Neural crest cell (in vitro differentiated cells): ENCODE data around the gene SOX2. TPM values are rescaled to one million over a fixed set of nuclear protein-coding genes. Genes with fewer than 3 reads are reported as not detected.

Experiments
- DNase-seq: peaks from one replicate; pipeline ENCODE4 v3.0.0; 2021; ENCODE audit warnings: low read depth, mixed read lengths, low spot score
- H3K27ac Mint-ChIP-seq: one replicate; pipeline ENCODE4 v1.8.0; 2021; ENCODE audit warnings: mild to moderate bottlenecking, mixed read lengths; ENCODE audit not compliant: unreplicated experiment
- H3K27me3 Mint-ChIP-seq: 2 replicates; pipeline ENCODE4 v1.8.0; 2021; ENCODE audit warnings: low read depth, mild to moderate bottlenecking, mixed read lengths
- H3K36me3 Mint-ChIP-seq: 2 replicates; pipeline ENCODE4 v1.8.0; 2021; ENCODE audit warnings: low read depth, mild to moderate bottlenecking, mixed read lengths
- H3K4me1 Mint-ChIP-seq: 2 replicates; pipeline ENCODE4 v1.8.0; 2021; ENCODE audit warnings: mixed read lengths
- H3K4me3 Mint-ChIP-seq: one replicate; pipeline ENCODE4 v1.8.0; 2021; ENCODE audit warnings: mild to moderate bottlenecking, mixed read lengths
- H3K9me3 Mint-ChIP-seq: 2 replicates; pipeline ENCODE4 v1.8.0; 2021; ENCODE audit warnings: mixed read lengths
- CTCF ChIP-seq: fragments of 200-600 bp; sonication (generic); conservative IDR thresholded peaks from 2 replicates; pipeline ENCODE4 v1.5.0; 2021; ENCODE audit warnings: antibody characterized with exemption, mild to moderate bottlenecking
- total RNA-seq: library from RNA; stranded (reverse); gene quantifications from 2 replicates; pipeline ENCODE4 v1.2.1, GENCODE V29; 2021

SOX2 gene
- total RNA-seq, 1 donor from 2014 or later: 105 TPM

- no peak for DNase-seq
- Mint-ChIP-seq H3K36me3 (peaks cover 10% of the 10 kb centered on the region), H3K4me3 (peak overlapping the region; percentile 60), H3K9me3 (no peaks in the 10 kb centered on the region), H3K4me1 (peaks cover 45% of the 10 kb centered on the region), H3K27me3 (no peaks in the 10 kb centered on the region), H3K27ac (no peak overlapping the region)
- TF ChIP-seq CTCF: no peak
Observed at GRCh38 chr3:181707980-181708379, 3.7 kb upstream of the SOX2 start.

DNA sequence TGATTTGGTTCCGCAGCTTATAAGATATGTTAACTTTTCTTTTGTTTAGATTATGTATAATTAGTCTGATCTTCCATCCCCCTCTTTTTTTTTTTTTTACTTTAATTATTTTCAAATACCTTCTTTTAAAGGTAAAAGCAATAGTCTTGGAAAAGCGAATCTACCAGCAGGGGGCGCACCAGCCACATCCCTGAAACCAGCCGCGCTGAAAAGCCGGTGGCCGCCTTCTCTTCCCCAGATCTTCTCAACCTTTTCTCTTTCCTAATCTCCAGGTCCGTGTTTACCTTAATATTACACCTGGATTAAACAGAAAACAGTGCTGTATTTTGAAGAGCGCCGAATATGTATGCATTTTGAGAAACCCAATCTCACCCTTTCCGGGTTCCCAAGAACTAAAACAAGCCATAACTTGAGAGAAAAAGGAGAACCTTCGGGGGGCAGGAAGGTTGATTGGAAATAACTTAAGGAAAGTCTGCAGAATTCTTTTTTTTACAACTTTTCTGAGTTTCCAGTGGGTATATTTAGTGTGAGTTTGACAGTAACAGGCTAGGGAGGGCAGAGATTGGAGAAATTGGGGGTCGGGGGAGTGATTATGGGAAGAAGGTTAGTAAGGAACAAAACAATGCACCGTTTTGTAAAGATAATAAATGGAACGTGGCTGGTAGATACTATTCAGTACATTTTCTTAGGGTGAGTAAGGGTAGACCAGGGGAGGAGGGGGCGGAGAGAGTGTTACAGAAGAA lies 2.0 kb upstream of the SOX2 start:
- H3K36me3 Mint-ChIP-seq: peaks cover 11% of the 10 kb centered on the region
- H3K4me3 Mint-ChIP-seq: no peak overlapping the region
- peaks cover 43% of the 10 kb centered on the region for H3K4me1 Mint-ChIP-seq
- no peaks in the 10 kb centered on the region for H3K27me3 Mint-ChIP-seq
- no peaks in the 10 kb centered on the region for H3K9me3 Mint-ChIP-seq
- peak; percentile 93 for DNase-seq
- peak; percentile 95 for TF ChIP-seq CTCF
- H3K27ac Mint-ChIP-seq: peak overlapping the region; percentile 80

DNA sequence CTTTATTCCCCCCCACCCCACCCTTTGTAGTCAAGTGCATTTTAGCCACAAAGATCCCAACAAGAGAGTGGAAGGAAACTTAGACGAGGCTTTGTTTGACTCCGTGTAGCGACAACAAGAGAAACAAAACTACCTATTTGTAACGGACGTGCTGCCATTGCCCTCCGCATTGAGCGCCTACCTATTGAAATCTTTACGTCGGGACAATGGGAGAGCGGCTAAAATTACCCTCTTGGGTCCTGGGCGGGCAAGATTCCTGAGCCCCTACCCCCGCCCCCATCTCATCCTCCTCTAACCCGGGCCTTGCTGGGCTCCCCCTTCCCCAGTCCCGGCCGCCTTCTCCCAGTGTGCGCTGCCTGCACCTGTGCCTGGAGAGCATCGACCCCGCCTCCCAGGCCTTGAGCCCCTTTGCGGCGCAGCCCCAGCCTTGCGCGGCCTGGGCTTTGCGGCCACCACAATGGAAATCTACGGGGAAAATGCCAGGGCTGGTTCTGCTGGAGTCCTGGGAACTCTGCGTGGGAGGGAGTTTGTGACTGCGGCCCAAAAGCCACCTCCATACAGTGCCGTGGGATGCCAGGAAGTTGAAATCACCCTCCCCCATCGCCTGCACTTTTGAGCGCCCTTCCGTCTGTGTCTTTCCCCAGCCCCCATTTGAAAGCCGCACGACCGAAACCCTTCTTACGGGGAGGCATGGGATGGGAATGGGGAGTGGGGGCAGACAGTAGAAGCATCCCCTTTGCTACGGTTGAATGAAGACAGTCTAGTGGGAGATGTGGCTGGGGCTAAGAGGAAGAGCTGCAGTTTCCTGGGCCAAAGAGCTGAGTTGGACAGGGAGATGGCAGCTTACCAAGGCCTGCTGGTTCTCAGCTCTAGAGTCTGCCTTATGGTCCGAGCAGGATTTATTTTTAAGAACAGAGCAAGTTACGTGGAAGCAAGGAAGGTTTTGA lies 1.1 kb upstream of the SOX2 start:
- H3K4me1 Mint-ChIP-seq: peaks cover 44% of the 10 kb centered on the region
- H3K4me3 Mint-ChIP-seq: no peak overlapping the region
- peaks cover 3% of the 10 kb centered on the region for H3K27me3 Mint-ChIP-seq
- H3K9me3 Mint-ChIP-seq: no peaks in the 10 kb centered on the region
- H3K36me3 Mint-ChIP-seq: peaks cover 13% of the 10 kb centered on the region
- peak overlapping the region; percentile 47 for H3K27ac Mint-ChIP-seq
- DNase-seq: no peak
- TF ChIP-seq CTCF: no peak

DNA sequence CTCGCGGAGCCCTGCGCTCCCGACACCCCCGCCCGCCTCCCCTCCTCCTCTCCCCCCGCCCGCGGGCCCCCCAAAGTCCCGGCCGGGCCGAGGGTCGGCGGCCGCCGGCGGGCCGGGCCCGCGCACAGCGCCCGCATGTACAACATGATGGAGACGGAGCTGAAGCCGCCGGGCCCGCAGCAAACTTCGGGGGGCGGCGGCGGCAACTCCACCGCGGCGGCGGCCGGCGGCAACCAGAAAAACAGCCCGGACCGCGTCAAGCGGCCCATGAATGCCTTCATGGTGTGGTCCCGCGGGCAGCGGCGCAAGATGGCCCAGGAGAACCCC lies 464 bp downstream of the SOX2 start:
- H3K27me3 Mint-ChIP-seq: peaks cover 3% of the 10 kb centered on the region
- H3K27ac Mint-ChIP-seq: peak overlapping the region; percentile 98
- no peak for DNase-seq
- H3K9me3 Mint-ChIP-seq: no peaks in the 10 kb centered on the region
- peaks cover 44% of the 10 kb centered on the region for H3K4me1 Mint-ChIP-seq
- peaks cover 15% of the 10 kb centered on the region for H3K36me3 Mint-ChIP-seq
- H3K4me3 Mint-ChIP-seq: peak overlapping the region; percentile 93
- TF ChIP-seq CTCF: no peak

DNA sequence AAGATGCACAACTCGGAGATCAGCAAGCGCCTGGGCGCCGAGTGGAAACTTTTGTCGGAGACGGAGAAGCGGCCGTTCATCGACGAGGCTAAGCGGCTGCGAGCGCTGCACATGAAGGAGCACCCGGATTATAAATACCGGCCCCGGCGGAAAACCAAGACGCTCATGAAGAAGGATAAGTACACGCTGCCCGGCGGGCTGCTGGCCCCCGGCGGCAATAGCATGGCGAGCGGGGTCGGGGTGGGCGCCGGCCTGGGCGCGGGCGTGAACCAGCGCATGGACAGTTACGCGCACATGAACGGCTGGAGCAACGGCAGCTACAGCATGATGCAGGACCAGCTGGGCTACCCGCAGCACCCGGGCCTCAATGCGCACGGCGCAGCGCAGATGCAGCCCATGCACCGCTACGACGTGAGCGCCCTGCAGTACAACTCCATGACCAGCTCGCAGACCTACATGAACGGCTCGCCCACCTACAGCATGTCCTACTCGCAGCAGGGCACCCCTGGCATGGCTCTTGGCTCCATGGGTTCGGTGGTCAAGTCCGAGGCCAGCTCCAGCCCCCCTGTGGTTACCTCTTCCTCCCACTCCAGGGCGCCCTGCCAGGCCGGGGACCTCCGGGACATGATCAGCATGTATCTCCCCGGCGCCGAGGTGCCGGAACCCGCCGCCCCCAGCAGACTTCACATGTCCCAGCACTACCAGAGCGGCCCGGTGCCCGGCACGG lies 991 bp downstream of the SOX2 start:
- Mint-ChIP-seq H3K27me3 (peaks cover 3% of the 10 kb centered on the region), H3K4me3 (peak overlapping the region; percentile 93), H3K4me1 (peaks cover 44% of the 10 kb centered on the region), H3K27ac (peak overlapping the region; percentile 98), H3K36me3 (peaks cover 15% of the 10 kb centered on the region), H3K9me3 (no peaks in the 10 kb centered on the region)
- no peak for DNase-seq
- no peak for TF ChIP-seq CTCF
